Stimulated activated CD8-positive, alpha-beta memory T cell treated with anti-CD3 and anti-CD28 coated beads, Interleukin-15, amount 100 ng/mL, for 4 hours (primary cell): Measurements from ENCODE around the gene MYO9A.
"Not testable (repeated sequence)": the region's sequence is repeated elsewhere in the genome, so short reads cannot be mapped to it uniquely, and the experiment has no call there.

Experiments used
- DNase-seq, 2 donors: peaks; one replicate each; pipeline ENCODE4 v3.0.0-alpha.2; 2020; ENCODE audit warnings: low read depth in 2 of 2

Gene MYO9A

DNA sequence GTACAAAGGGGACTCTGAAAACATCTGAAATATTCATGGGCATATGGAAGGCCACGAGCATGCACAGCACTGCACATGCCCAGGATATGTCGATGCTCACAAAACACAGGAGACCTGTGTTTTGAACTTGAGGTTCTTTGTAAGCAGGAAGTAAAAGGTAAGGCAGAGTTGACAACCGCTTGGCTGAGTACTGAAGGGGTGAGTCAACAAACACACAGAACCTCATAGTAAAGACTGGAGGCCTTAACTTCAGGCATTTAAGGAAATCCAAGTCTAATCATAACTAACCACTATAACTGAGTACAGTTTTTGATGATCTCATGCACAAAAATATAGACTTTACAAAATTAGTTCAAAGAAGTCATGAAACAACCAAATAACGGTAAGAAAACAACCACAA lies 80.6 kb downstream of the MYO9A start:
- no peak for DNase-seq

DNA sequence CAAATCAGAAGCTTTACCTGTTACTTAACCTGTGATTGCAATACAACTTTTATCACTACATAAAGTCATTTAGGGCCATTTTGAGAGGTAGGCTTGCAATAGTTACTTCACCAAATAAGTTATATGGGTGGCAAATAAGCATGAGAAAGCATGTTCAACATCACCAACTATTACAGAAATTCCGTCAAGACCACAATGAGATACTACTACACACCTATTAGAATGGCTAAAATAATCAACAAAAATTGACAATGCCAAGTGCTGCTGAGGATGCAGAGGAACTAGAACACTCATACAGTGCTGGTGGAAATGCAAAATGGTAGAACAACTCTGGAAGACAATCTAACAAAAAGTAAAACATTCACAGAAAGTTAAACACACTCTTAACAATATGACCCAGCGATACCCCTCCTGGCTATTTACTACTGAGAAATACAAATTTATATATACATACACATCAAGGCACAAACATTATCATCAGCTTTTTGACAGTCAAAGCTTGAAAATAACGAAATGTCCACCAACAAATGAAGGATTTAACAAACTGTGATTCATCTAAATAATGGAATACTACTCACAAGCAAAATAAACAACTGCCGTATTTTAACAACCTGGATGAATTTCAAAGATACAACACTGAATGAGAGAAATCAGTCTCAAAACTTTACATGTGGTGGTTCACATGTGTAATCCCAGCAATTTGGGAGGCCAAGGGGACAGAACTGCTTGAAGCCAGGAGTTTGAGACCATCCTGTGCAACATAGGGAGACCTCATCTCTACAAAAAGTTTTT lies 82.9 kb downstream of the MYO9A start:
- DNase-seq = no peak

- DNase-seq = no peak
Observed at GRCh38 chr15:72034351-72034750, 83.6 kb downstream of the MYO9A start.

DNA sequence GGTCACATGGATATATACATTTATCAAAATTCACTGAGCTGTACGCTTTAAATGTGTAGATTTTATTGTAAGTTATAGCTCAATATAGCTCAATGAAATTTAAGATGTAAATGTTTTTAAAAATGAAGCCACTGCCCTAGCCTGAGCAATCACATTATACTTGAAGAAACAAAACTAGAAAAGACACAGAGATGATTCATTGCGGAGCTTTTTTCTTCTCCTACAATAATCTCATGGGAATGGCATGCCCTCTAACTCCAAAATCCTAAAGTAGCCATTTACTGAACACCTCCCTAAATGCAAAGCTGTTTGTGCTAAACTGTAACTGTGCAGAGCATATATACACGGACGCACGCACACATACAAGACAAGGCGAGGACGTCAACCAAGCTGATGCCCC lies 84.2 kb downstream of the MYO9A start:
- DNase-seq = no peak

- no peak for DNase-seq
Observed at GRCh38 chr15:72033285-72033684, 84.7 kb downstream of the MYO9A start.

- DNase-seq = no peak
Observed at GRCh38 chr15:72021604-72022003, 96.3 kb downstream of the MYO9A start.

DNA sequence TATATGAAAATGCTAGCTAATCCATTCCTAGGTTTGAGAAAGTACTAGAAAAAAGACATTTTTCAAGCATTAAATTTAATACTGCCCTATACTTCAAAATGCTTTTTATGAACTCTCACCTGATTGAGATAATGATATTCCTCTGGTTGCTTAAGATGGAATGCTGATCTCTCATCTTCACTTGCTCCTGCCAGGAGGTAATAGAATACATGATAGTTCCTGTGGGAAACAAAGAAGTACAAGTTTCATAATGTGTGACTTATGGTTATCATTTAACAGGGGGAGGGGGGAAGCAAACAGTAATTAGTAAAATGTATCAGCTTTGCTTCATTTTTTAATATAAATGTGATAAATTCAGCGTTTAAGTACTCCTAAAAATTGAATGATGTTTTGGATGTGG lies 97.2 kb downstream of the MYO9A start:
- DNase-seq = no peak

GRCh38 chr15:72014555-72014954 lies 103.4 kb downstream of the MYO9A start:
- not testable (repeated sequence) for DNase-seq

DNA sequence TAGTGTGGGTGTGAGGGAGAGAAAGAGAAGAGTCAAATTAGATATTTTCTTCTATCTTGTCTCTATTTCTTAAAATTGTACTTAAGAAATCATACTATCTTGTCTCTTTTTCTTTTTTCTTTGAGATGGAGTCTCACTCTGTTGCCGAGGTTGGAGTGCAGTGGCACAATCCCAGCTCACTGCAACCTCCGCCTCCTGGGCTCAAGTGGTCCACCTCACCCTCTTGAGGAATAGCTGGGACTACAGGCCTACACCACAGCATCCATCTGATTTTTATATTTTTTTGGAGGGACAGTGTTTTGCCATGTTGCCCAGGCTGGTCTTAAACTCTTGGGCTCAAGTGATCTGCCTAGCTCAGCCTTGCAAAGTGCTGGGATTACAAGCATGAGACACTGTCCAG lies 104.2 kb downstream of the MYO9A start:
- DNase-seq = no peak

DNA sequence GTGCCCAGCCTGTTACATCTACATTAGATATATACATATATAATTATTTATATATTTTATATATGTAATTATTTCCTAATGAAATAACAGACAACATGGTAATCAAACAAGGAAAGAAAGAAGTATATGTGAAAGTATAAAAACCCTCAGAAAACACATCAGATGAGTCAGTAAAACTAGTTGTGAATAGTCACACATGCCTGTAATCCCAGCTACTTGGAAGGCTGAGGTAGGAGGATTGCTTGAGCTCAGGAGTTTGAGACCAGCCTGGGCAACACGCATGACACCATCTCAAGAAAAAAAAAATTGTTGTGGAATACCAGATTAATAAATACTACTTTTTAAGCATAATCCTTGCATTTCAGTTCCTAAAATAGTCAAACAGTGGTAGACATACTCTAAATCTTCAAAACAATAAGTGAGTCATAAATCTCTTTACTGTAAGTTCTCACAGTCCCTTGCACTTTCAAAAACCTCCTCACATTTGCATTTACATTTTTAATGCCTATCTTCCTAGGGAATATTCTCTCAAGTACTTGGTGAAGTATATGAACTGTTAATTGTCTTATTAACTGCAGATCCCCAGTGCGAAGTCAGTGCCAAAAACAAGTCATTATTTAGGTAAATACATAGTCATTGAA lies 106.5 kb downstream of the MYO9A start:
- DNase-seq = no peak

GRCh38 chr15:72009222-72009621 lies 108.7 kb downstream of the MYO9A start:
- DNase-seq = no peak

- no peak for DNase-seq
Observed at GRCh38 chr15:72006382-72006781, 111.6 kb downstream of the MYO9A start.

DNA sequence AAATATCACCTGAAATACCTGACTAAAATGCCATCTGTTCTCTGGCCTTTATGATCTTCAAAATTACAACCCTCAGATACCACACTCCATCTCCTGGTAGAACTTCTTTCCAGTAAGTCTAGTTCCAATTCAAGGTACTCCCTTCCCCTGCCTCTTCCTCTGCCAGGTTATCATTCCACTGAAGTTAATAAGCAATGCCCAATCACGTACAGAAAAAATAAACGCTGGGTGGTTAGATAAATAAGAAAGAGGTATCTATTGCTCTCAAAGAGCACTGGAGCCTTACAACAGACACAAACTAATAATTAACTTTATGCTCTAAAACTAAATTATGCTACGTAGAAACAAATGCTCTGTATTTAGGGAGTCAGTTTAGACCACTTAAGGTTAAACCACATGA lies 112.5 kb downstream of the MYO9A start:
- no peak for DNase-seq

- DNase-seq = no peak
Observed at GRCh38 chr15:71999807-72000206, 118.1 kb downstream of the MYO9A start.

- not testable (repeated sequence) for DNase-seq
Observed at GRCh38 chr15:71998717-71999116, 119.2 kb downstream of the MYO9A start.

DNA sequence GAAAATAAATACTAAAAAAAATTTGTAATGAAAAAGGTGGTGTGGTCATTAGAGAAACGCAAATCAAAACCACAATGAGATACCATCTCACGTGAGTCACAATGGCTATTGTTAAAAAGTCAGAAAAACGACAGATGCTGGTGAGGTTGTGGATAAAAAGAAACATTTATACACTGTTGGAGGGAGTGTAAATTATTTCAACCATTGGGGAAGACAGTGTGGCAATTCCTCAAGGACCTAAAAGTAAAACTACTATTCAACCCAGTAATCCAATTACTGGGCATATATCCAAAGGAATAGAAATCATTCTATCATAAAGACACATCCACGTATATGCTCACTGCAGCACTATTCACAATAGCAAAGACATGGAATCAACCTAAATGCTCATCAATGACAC lies 120.3 kb downstream of the MYO9A start:
- DNase-seq = no peak

DNA sequence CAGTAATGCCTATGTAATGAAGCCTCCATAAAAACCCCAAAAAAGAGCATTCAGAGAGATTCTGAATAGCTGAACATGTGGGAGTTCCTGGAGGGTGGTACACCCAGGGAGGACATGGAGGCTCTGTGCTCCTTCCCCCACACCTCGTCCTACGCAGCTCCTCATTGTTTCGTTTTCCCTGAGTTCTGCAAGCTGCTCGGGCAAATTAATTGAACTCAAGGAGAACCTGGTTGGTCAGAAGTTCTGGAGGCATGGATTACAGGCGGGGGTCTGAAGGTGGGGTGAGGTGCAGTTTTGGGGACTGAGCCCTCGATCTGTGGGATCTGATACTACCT lies 142.2 kb downstream of the MYO9A start:
- no peak for DNase-seq

DNA sequence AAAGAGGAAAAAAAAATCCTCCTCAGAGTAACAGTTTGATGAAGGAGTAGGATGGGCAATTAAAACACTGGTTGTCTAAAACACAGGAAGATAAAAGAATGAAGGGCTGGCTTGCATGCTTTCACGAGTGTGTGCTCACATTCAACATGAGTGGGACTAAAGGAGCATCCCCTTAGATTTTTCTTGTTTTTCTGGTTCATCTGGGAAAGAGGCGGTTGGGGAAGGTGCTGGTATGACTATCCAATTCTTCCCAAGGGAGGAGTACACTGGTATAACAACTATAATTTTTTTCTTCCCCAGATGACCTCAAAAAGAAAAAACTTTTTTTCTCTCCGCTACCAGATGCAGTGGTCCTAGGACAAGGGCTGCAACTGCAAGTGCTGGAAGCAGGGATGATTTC lies 143.7 kb downstream of the MYO9A start:
- no peak for DNase-seq

DNA sequence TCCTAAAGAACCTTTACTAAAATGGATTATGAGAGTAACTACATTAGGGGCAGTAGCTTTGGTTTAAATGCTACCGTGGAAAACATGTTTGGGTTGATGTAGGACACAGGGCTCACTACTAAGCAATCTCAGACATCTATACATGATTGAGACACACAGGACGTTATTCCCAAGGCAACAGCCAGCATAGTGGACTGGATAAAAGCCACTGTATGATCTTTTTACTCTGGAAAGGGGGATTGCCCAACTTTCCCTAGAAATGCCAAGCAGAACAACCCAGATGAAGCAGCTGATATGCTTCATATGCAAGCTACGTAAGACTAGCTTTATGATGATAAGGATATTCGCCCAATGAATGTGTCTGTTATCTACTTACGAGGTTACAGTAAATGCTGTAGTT lies 144.6 kb downstream of the MYO9A start:
- DNase-seq = no peak

- no peak for DNase-seq
Observed at GRCh38 chr15:71971905-71972304, 146.0 kb downstream of the MYO9A start.

GRCh38 chr15:71970435-71970834 lies 147.5 kb downstream of the MYO9A start:
- DNase-seq = no peak

GRCh38 chr15:71962537-71962936 lies 155.4 kb downstream of the MYO9A start:
- DNase-seq = no peak

DNA sequence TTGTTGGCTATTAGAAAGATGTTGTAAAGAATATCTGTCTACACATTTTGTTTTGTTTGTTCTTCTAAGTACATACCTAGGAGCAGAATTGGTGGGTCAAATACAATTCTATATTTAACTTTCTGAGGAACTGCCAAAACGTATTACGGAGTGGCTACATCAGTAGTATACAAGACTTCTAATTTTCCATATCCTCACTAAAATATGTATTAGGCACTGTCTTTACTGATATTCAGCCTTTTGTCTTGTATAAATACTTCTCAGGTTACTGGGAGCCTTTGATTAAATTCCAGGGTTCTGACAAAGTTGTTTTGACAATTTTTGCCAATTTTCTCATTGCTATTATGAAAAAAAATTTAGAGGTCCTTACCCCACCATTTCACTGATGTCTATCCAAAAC lies 160.9 kb downstream of the MYO9A start:
- no peak for DNase-seq

GRCh38 chr15:71951134-71951533 lies 166.8 kb downstream of the MYO9A start:
- no peak for DNase-seq
